GM12801 (cell line): Measurements from ENCODE around the gene PPP2R5C.

Source experiments
- TF ChIP-seq, protein P1 (sequence below): IDR thresholded peaks from one replicate; pipeline ENCODE4 v1.5.1; 2011; ENCODE audit warnings: control low read depth; ENCODE audit not compliant: insufficient read length; ENCODE audit errors: extremely low read depth

PPP2R5C gene

DNA sequence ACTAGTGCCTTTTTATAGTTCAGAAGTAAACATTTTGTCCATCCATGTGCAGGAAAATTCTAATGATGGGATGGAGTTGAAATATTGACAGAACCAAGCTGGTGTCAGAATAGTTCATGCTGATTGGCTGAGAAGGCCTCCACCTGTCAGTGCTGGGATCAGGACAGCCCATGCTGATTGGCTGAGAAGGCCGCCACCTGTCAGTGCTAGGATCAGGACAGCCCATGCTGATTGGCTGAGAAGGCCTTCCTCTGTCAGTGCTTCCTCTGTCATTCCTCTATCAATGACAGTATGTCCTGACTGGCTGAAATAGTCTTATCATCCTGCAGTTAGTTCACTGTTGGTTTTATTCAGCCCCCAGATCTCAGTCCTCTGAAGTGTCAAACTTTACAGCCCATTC is 95.7 kb downstream of the PPP2R5C start:
- TF ChIP-seq, protein P1, sequence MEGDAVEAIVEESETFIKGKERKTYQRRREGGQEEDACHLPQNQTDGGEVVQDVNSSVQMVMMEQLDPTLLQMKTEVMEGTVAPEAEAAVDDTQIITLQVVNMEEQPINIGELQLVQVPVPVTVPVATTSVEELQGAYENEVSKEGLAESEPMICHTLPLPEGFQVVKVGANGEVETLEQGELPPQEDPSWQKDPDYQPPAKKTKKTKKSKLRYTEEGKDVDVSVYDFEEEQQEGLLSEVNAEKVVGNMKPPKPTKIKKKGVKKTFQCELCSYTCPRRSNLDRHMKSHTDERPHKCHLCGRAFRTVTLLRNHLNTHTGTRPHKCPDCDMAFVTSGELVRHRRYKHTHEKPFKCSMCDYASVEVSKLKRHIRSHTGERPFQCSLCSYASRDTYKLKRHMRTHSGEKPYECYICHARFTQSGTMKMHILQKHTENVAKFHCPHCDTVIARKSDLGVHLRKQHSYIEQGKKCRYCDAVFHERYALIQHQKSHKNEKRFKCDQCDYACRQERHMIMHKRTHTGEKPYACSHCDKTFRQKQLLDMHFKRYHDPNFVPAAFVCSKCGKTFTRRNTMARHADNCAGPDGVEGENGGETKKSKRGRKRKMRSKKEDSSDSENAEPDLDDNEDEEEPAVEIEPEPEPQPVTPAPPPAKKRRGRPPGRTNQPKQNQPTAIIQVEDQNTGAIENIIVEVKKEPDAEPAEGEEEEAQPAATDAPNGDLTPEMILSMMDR = no peak

DNA sequence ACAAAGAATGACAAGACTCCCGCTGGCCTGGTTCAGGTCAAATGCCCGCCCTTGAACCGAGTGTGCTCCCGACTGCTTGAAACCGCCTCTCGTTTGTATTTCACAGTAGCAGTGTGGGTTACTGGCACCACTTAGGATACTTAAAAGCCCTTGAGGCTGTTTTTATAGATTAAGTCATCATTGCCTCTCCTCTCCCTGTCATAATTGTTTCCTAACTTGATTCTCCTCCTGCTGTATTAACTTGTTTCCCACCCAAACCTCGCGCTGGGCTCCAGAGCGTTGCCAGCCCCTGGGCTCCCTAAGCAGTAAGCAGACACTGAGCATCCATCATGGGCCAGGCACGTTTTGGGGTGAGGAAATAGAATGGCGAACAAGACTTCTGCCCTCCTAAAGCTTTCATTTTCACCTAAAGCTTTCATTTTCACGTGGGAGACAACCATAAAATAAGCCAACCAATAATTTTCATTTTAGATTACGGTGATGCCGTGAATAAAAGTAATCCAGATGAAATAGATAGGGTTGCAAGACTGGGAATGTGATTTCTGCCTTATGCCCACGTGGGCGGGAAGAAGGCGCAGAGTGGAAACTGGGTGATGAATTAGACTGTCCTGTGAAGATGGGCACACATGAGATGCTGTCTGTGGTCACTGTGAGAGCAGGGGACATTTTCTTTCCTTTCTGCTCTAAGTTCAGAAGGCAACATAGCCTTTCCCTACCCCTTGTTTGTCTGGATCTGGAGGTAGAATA is 97.5 kb downstream of the PPP2R5C start:
- TF ChIP-seq, protein P1 = no peak

DNA sequence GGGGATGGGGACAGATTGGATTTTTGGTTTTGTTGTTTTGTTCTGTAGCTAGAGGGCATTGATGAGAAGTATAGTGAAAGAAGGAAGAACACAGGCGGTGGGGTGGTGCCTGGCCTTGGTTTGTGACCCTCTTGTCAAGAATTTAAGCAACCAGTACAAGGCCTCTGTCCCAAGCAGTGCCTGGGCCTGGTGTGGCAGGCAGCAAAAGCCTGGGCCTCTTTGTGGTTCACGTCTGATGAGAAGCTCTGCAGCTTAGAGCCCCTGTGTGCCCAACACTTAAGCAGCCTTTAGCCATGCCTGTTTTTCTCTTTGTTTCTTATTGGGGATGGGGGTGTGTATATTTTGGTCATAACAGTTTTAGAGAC is 98.0 kb downstream of the PPP2R5C start:
- TF ChIP-seq, protein P1 = no peak

DNA sequence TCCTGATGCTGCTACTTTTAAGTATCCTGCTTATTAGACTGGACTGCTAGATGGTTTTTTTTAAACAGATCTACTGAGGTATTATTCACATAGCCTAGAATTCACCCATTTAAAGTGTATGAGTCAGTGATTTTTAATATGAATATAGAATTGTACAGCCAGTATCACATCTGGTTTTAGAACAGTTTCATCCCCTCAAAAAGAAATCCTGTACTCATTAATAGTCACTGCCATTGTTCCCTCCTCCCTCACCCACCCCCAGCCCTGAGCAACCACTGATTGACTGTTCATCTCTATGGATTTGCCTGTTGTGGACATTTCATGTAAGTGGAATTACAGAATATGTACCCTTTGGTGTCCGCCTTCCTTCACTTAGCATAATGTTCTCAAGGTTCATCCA is 98.4 kb downstream of the PPP2R5C start:
- TF ChIP-seq, protein P1 = no peak

- TF ChIP-seq, protein P1 = no peak
These were observed 100.0 kb downstream of the PPP2R5C start for GRCh38 chr14:101861464-101861863.

- TF ChIP-seq, protein P1 = no peak
These were observed 100.7 kb downstream of the PPP2R5C start for GRCh38 chr14:101862177-101862576.

- TF ChIP-seq, protein P1 = no peak
These were observed 101.2 kb downstream of the PPP2R5C start for GRCh38 chr14:101862711-101863110.
